Karpas-422 (cell line): Measurements from ENCODE around the gene SVBP. TPM values are rescaled to one million over a fixed set of nuclear protein-coding genes. Genes with fewer than 3 reads are reported as not detected.

Source experiments
- DNase-seq: peaks from one replicate; pipeline ENCODE4 v3.0.0-alpha.2; 2015
- H2AFZ ChIP-seq: fragments of 200-600 bp; sonication (generic); 2 replicates; pipeline ENCODE4 v1.6.1; 2014; ENCODE audit warnings: antibody characterized with exemption, low read length, mixed read lengths
- H3K27ac ChIP-seq: fragments of 200-600 bp; sonication (generic); 2 replicates; pipeline ENCODE4 v1.5.1; 2014; ENCODE audit warnings: mild to moderate bottlenecking, low read length, moderate library complexity
- H3K27me3 ChIP-seq: fragments of 200-600 bp; sonication (generic); 2 replicates; pipeline ENCODE4 v1.6.1; 2014; ENCODE audit warnings: low read length, mixed read lengths
- H3K36me3 ChIP-seq: fragments of 200-600 bp; sonication (generic); 2 replicates; pipeline ENCODE4 v1.6.1; 2014; ENCODE audit warnings: low read length, mixed read lengths; ENCODE audit not compliant: insufficient read depth
- H3K4me1 ChIP-seq: fragments of 200-600 bp; sonication (generic); 2 replicates; pipeline ENCODE4 v1.6.1; 2014; ENCODE audit warnings: mild to moderate bottlenecking, low read length, mixed read lengths
- H3K4me2 ChIP-seq: fragments of 200-600 bp; sonication (generic); 2 replicates; pipeline ENCODE4 v1.6.1; 2014; ENCODE audit warnings: low read length, low read depth, mild to moderate bottlenecking; ENCODE audit not compliant: poor library complexity, severe bottlenecking
- H3K4me3 ChIP-seq: fragments of 200-600 bp; sonication (generic); 2 replicates; pipeline ENCODE4 v1.5.1; 2014; ENCODE audit warnings: mild to moderate bottlenecking, antibody characterized with exemption, low read length, mixed read lengths
- H3K79me2 ChIP-seq: fragments of 200-600 bp; sonication (generic); 2 replicates; pipeline ENCODE4 v1.6.1; 2014; ENCODE audit warnings: mild to moderate bottlenecking, low read length, mixed read lengths
- H3K9ac ChIP-seq: fragments of 200-600 bp; sonication (generic); 2 replicates; pipeline ENCODE4 v1.6.0; 2014; ENCODE audit warnings: low read length
- H3K9me2 ChIP-seq: fragments of 200-600 bp; sonication (generic), shearing (Covaris generic); replicated peaks from 2 replicates; pipeline ENCODE4 v1.6.0; 2014; ENCODE audit warnings: mild to moderate bottlenecking, low read length, moderate library complexity; ENCODE audit not compliant: insufficient read depth
- H3K9me3 ChIP-seq: fragments of 300-700, 200-600 bp; sonication (generic); 2 replicates; pipeline ENCODE4 v1.6.1; 2014; ENCODE audit warnings: low read length, mixed read lengths
- H4K20me1 ChIP-seq: fragments of 200-600 bp; sonication (generic); 2 replicates; pipeline ENCODE4 v1.6.1; 2014; ENCODE audit warnings: mild to moderate bottlenecking, antibody characterized with exemption, low read length, low read depth; ENCODE audit not compliant: insufficient read depth
- total RNA-seq: library from RNA; depleted of rRNA; stranded (reverse); fragments of >200 nt; shearing (Covaris generic); gene quantifications from 2 replicates; pipeline ENCODE4 v1.2.3, GENCODE V29; 2014; ENCODE audit warnings: low replicate concordance

SVBP gene
- total RNA-seq, 1 experiment from 2014 or later: 18.2 TPM

GRCh38 chr1:42852608-42852980, 35.4 kb upstream of the SVBP start:
- peak overlapping the region; percentile 88 for H3K27ac ChIP-seq
- peaks cover 26% of the 10 kb centered on the region for H3K36me3 ChIP-seq
- H3K4me2 ChIP-seq: peak overlapping the region; percentile 50

DNA sequence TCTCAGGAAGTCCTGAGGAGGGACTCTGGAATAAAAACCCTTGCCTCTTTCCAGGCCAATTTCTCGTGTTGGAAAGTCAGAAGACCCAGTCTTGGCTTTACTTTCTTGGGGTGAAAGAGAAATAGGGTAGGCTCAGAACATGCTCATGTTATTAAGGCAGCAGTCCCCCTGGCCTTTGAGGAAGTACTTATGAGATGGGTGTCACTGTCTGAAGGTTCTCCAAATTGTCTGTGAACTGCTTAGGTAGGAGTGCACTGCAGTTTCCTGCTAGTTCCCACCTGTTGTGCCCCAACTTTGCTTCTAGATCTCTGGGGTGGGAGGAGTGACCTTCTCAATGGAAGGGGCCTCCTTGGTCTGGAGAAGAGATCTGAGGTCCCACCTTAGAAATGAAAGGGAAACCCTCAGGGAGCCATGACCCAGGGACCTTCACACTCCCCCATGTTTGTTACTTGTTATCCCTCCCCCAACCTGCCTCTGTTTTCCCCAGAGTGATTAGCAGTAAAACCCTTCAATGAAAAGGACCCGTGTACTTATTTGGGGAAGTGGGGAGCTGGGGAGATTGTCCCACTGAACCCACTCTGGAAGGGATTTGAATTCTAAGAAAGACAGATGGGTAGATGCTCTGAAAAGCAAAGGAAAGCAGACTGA, 34.9 kb upstream of the SVBP start:
- DNase-seq: peak; percentile 70
- Histone ChIP-seq H3K4me1 (peaks cover 63% of the 10 kb centered on the region), H3K79me2 (peaks cover 21% of the 10 kb centered on the region), H3K9me2 (no peaks in the 10 kb centered on the region), H3K27ac (peak overlapping the region; percentile 88), H2AFZ (no peak overlapping the region), H3K4me3 (peak overlapping the region; percentile 27), H3K9ac (peak overlapping the region; percentile 23; the same call in 1 of the 2 replicates), H3K27me3 (no peaks in the 10 kb centered on the region), H3K36me3 (peaks cover 26% of the 10 kb centered on the region), H3K4me2 (peak overlapping the region; percentile 50), H3K9me3 (no peaks in the 10 kb centered on the region), H4K20me1 (no peaks in the 10 kb centered on the region)

More at GRCh38 chr1:42852608-42852980, 35.4 kb upstream of the SVBP start:
- H3K4me3 ChIP-seq: peak overlapping the region; percentile 27; the same call in 1 of the 2 replicates
- peaks cover 15% of the 10 kb centered on the region for H3K79me2 ChIP-seq
- H3K9ac ChIP-seq: peak overlapping the region; percentile 23; the same call in 1 of the 2 replicates
- H4K20me1 ChIP-seq: no peaks in the 10 kb centered on the region
- H3K9me2 ChIP-seq: no peaks in the 10 kb centered on the region
- H3K4me1 ChIP-seq: peaks cover 59% of the 10 kb centered on the region
- no peaks in the 10 kb centered on the region for H3K27me3 ChIP-seq
- no peak overlapping the region for H2AFZ ChIP-seq
- H3K9me3 ChIP-seq: no peaks in the 10 kb centered on the region
- peak; percentile 77 for DNase-seq

DNA sequence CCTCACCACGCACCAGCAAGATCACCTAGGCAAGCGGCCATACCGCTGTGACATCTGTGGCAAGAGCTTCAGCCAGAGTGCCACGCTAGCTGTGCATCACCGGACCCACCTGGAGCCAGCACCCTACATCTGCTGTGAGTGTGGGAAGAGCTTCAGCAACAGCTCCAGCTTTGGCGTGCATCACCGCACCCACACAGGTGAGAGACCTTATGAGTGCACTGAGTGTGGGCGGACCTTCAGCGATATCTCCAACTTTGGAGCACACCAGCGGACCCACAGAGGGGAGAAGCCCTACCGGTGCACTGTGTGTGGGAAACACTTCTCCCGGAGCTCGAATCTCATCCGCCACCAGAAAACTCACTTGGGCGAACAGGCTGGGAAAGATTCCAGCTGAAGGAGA, 34.2 kb upstream of the SVBP start:
- peak overlapping the region; percentile 23; the same call in 1 of the 2 replicates for H3K9ac ChIP-seq
- H3K9me3 ChIP-seq: no peaks in the 10 kb centered on the region
- no peaks in the 10 kb centered on the region for H4K20me1 ChIP-seq
- H2AFZ ChIP-seq: no peak overlapping the region
- H3K4me3 ChIP-seq: peak overlapping the region; percentile 27
- DNase-seq: no peak
- peaks cover 26% of the 10 kb centered on the region for H3K36me3 ChIP-seq
- peak overlapping the region; percentile 50 for H3K4me2 ChIP-seq
- peaks cover 63% of the 10 kb centered on the region for H3K4me1 ChIP-seq
- no peaks in the 10 kb centered on the region for H3K27me3 ChIP-seq
- no peaks in the 10 kb centered on the region for H3K9me2 ChIP-seq
- peak overlapping the region; percentile 88 for H3K27ac ChIP-seq
- peaks cover 27% of the 10 kb centered on the region for H3K79me2 ChIP-seq

DNA sequence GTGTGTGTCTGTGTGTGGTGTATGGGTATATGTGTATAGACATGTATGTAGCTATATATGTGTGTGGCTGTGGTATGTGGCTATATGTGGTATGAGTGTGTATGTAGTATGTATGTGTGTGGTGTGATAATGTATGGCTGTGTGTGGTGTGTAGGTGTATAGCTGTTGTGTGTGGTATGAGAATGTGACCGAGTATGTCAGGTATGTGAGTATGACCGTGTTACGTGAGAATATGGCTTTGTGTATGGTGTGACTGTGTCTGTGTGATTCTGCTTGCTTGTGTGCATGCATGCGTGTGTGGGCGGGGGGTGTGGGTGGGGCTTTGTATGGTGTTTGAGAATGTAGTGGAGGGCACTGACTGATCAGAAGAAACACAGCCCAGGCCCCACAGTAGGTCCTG, 32.7 kb upstream of the SVBP start:
- H2AFZ ChIP-seq: no peak overlapping the region
- H4K20me1 ChIP-seq: no peaks in the 10 kb centered on the region
- peaks cover 27% of the 10 kb centered on the region for H3K79me2 ChIP-seq
- peaks cover 70% of the 10 kb centered on the region for H3K4me1 ChIP-seq
- no peak overlapping the region for H3K27ac ChIP-seq
- no peak overlapping the region for H3K4me2 ChIP-seq
- no peak for DNase-seq
- no peaks in the 10 kb centered on the region for H3K27me3 ChIP-seq
- no peak overlapping the region for H3K9ac ChIP-seq
- peaks cover 26% of the 10 kb centered on the region for H3K36me3 ChIP-seq
- H3K9me2 ChIP-seq: no peaks in the 10 kb centered on the region
- H3K4me3 ChIP-seq: no peak overlapping the region
- no peaks in the 10 kb centered on the region for H3K9me3 ChIP-seq

GRCh38 chr1:42848823-42849537, 31.8 kb upstream of the SVBP start:
- peaks cover 27% of the 10 kb centered on the region for H3K79me2 ChIP-seq
- DNase-seq: no peak
- no peaks in the 10 kb centered on the region for H3K27me3 ChIP-seq
- peak overlapping the region; percentile 62 for H3K27ac ChIP-seq
- H3K9ac ChIP-seq: no peak overlapping the region
- H3K4me1 ChIP-seq: peaks cover 70% of the 10 kb centered on the region
- no peak overlapping the region for H3K4me2 ChIP-seq
- H3K4me3 ChIP-seq: no peak overlapping the region
- H2AFZ ChIP-seq: no peak overlapping the region
- H3K9me2 ChIP-seq: no peaks in the 10 kb centered on the region
- H3K36me3 ChIP-seq: peaks cover 26% of the 10 kb centered on the region
- H3K9me3 ChIP-seq: no peaks in the 10 kb centered on the region
- H4K20me1 ChIP-seq: no peaks in the 10 kb centered on the region

DNA sequence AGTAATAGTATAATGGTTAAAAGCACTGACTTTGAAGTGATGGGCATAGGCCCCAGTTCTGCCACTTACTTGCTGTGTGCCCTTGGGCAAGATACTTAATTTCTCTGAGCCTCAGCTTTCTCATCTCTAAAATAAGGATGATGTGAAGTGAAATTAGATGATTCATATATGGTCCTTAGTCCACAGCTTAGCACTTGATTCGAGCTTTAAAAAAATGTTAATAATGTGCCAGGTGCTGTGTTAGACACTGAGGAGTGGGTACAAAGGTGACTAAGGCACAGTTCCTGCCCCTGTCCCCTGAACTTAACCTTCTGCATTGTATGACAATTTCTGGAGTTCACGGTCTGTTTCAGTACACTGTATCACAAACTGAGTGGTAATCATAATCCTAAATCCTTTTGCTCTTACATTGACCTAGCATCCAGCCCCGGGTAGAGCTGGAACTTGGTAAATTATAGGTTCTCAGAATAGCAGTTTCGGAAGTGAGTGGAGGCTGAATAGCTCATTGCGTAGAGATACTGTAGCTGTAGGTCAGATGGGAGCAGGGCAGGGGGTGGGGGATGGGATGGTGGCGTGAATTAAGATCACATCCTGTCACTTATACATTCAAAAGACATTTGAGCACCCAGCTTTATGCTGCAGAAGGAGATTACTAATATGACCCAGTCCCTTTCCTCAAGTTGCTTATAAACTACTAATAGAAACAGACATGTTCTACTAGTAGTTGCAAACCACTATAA, 30.7 kb upstream of the SVBP start:
- Histone ChIP-seq H2AFZ (no peak overlapping the region), H3K4me2 (peak overlapping the region; percentile 83), H4K20me1 (no peaks in the 10 kb centered on the region), H3K27me3 (no peaks in the 10 kb centered on the region), H3K9me2 (no peaks in the 10 kb centered on the region), H3K79me2 (peaks cover 27% of the 10 kb centered on the region), H3K9me3 (no peaks in the 10 kb centered on the region), H3K36me3 (peaks cover 26% of the 10 kb centered on the region), H3K4me1 (peaks cover 60% of the 10 kb centered on the region), H3K9ac (peak overlapping the region; percentile 88), H3K4me3 (peak overlapping the region; percentile 81), H3K27ac (peak overlapping the region; percentile 62)
- peak; percentile 70 for DNase-seq

DNA sequence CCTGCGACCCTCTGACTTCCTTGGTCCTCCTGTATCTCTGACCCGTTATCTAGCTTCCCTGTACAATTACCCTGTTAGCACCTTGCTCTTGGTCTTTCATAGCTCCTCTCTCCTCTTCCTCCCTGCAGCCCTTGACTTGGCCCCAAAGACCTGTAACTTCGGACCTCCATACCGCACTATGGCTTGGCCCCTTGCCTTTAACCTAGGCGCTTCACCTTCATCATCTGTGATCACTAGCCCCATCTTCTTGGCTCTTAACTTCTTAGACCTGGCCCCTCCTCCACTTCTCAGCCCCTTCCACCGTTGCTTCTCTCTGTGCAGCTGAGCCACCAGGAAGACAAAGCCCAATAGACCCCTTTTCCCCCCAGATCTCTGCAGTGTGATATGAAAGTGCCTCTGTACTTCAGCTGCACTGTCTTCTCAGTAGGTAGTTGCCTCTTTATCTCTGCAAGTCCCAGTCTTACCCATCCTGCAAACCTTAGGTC, 30.0 kb upstream of the SVBP start:
- no peak overlapping the region for H2AFZ ChIP-seq
- peaks cover 26% of the 10 kb centered on the region for H3K36me3 ChIP-seq
- peak; percentile 63 for DNase-seq
- peak overlapping the region; percentile 81 for H3K4me3 ChIP-seq
- no peaks in the 10 kb centered on the region for H3K27me3 ChIP-seq
- peaks cover 53% of the 10 kb centered on the region for H3K4me1 ChIP-seq
- H3K27ac ChIP-seq: peak overlapping the region; percentile 62
- H3K79me2 ChIP-seq: peaks cover 27% of the 10 kb centered on the region
- H3K9me3 ChIP-seq: no peaks in the 10 kb centered on the region
- peak overlapping the region; percentile 88 for H3K9ac ChIP-seq
- H3K9me2 ChIP-seq: no peaks in the 10 kb centered on the region
- no peaks in the 10 kb centered on the region for H4K20me1 ChIP-seq
- H3K4me2 ChIP-seq: peak overlapping the region; percentile 83
